Activated CD8-positive, alpha-beta T cell treated with anti-CD3 and anti-CD28 coated beads, Interleukin-2, amount 10 ng/mL, durations not matched to agents 7 days and 5 days (primary cell): ENCODE data around the gene UBR3. TPM values are rescaled to one million over a fixed set of nuclear protein-coding genes. Genes with fewer than 3 reads are reported as not detected.
A peak's percentile ranks its signal among the peaks of the same experiment; 100 is the strongest.
"Not testable (repeated sequence)": the region's sequence is repeated elsewhere in the genome, so short reads cannot be mapped to it uniquely, and the experiment has no call there.

Experiments used
- ATAC-seq: fragments of 150-1000 bp; cut with Tn5 transposase; one replicate; pipeline ENCODE4 v1.10.0; 2021; ENCODE audit warnings: moderate library complexity
- CTCF ChIA-PET: fragments of 350-600 bp; sonication (Branson Sonifier 250); formaldehyde crosslinking; loops from one replicate; lab custom pipeline; 2021; ENCODE audit warnings: antibody characterized with exemption; lab: Charles Lee
- POLR2A ChIA-PET: fragments of 350-600 bp; sonication (Branson Sonifier 250); formaldehyde crosslinking; loops from one replicate; lab custom pipeline; 2021; ENCODE audit warnings: antibody characterized with exemption; lab: Charles Lee
- DNase-seq: peaks from one replicate; pipeline ENCODE4 v3.0.0-alpha.2; 2020
- H3K27ac Mint-ChIP-seq: one replicate; pipeline ENCODE4 v1.8.0; 2021; ENCODE audit warnings: mild to moderate bottlenecking, mixed read lengths
- H3K27me3 Mint-ChIP-seq: one replicate; pipeline ENCODE4 v1.8.0; 2021; ENCODE audit warnings: low read depth, mixed read lengths
- H3K36me3 Mint-ChIP-seq: one replicate; pipeline ENCODE4 v1.8.0; 2021; ENCODE audit warnings: low read depth, mixed read lengths
- H3K4me1 Mint-ChIP-seq: one replicate; pipeline ENCODE4 v1.8.0; 2021; ENCODE audit warnings: low read depth, mixed read lengths
- H3K4me3 Mint-ChIP-seq: one replicate; pipeline ENCODE4 v1.8.0; 2021; ENCODE audit warnings: mild to moderate bottlenecking, mixed read lengths
- H3K9me3 Mint-ChIP-seq: one replicate; pipeline ENCODE4 v1.8.0; 2022; ENCODE audit warnings: mixed read lengths; ENCODE audit not compliant: insufficient read depth
- total RNA-seq, 2 experiments: library from RNA; stranded (reverse); gene quantifications; one replicate each; pipeline ENCODE4 v1.2.3, GENCODE V29; 2021

UBR3 gene
- total RNA-seq, 2 experiments from 2014 or later: 20.8 to 21.5 TPM

- peak within 1 kb of the TSS; percentile 83 for H3K27ac Mint-ChIP-seq
These were observed 28.3 kb upstream of the UBR3 start, which contains the start of gene SSB for GRCh38 chr2:169798718-169799592. TSS of gene SSB (plus strand) at chr2:169798871. CDS start at chr2:169800961, 2,090 bp downstream.

GRCh38 chr2:169803480-169803879 lies 23.8 kb upstream of the UBR3 start:
- ChIA-PET CTCF (interaction anchor here (2.6 kb wide), 1 partner anchor 21 kb away, joined by 11 read pairs; the partner anchor contains the start of gene METTL5), POLR2A (interaction anchor here (0.6 to 1.4 kb wide), 3 partner anchors 24 to 219 kb away, joined by 3 to 4 read pairs (median 3); partner anchors contain the start of gene UBR3)
- H3K4me3 Mint-ChIP-seq: no peak overlapping the region
- ATAC-seq (no peak), DNase-seq (no peak)
- H3K27me3 Mint-ChIP-seq: no peaks in the 10 kb centered on the region
- H3K27ac Mint-ChIP-seq: no peak overlapping the region
- no peaks in the 10 kb centered on the region for H3K9me3 Mint-ChIP-seq
- peaks cover 19% of the 10 kb centered on the region for H3K4me1 Mint-ChIP-seq
- peaks cover 41% of the 10 kb centered on the region for H3K36me3 Mint-ChIP-seq

More at GRCh38 chr2:169798718-169799592, 28.3 kb upstream of the UBR3 start, which contains the start of gene SSB:
- DNase-seq: peak; percentile 97
- Mint-ChIP-seq H3K9me3 (no peaks in the 10 kb centered on the region), H3K4me1 (peaks cover 25% of the 10 kb centered on the region), H3K4me3 (peak within 1 kb of the TSS; percentile 80), H3K27me3 (peaks cover 3% of the 10 kb centered on the region), H3K36me3 (peaks cover 17% of the 10 kb centered on the region)
- ChIA-PET POLR2A (interaction anchor here (0.7 to 2.5 kb wide), 2 partner anchors 29 to 214 kb away, joined by 4 to 19 read pairs; partner anchors contain the start of gene UBR3), CTCF (interaction anchor here (2.9 kb wide), 1 partner anchor 25 kb away, joined by 13 read pairs; no protein-coding TSS in a partner anchor)
- peak; percentile 97 for ATAC-seq

GRCh38 chr2:169806586-169806985 lies 20.7 kb upstream of the UBR3 start:
- Mint-ChIP-seq H3K36me3 (peaks cover 48% of the 10 kb centered on the region), H3K9me3 (no peaks in the 10 kb centered on the region), H3K4me3 (no peak overlapping the region), H3K27ac (no peak overlapping the region), H3K4me1 (peaks cover 10% of the 10 kb centered on the region), H3K27me3 (no peaks in the 10 kb centered on the region)
- CTCF ChIA-PET: interaction anchor here (0.6 kb wide), 1 partner anchor 207 kb away, joined by 3 read pairs; no protein-coding TSS in a partner anchor
- ATAC-seq (no peak), DNase-seq (no peak)
- POLR2A ChIA-PET: no interaction called here

- CTCF ChIA-PET: interaction anchor here (1.3 to 1.7 kb wide), 3 partner anchors 11 to 19 kb away, joined by 4 to 8 read pairs (median 4); partner anchors contain the start of genes METTL5 and UBR3
- ATAC-seq: no peak
- peaks cover 50% of the 10 kb centered on the region for H3K36me3 Mint-ChIP-seq
- no peaks in the 10 kb centered on the region for H3K27me3 Mint-ChIP-seq
- no peak overlapping the region for H3K4me3 Mint-ChIP-seq
- no peak overlapping the region for H3K27ac Mint-ChIP-seq
- H3K4me1 Mint-ChIP-seq: no peaks in the 10 kb centered on the region
- no peaks in the 10 kb centered on the region for H3K9me3 Mint-ChIP-seq
- POLR2A ChIA-PET: interaction anchor here (1.4 kb wide), 1 partner anchor 17 kb away, joined by 4 read pairs; the partner anchor contains the start of gene METTL5
- no peak for DNase-seq
These were observed 19.0 kb upstream of the UBR3 start for GRCh38 chr2:169808221-169808620.

- ChIA-PET POLR2A (interaction anchor here (0.8 kb wide), 1 partner anchor 8 kb away, joined by 4 read pairs; the partner anchor contains the start of gene METTL5), CTCF (interaction anchor here (1.4 to 5.3 kb wide), 2 partner anchors 9 to 113 kb away, joined by 3 to 33 read pairs; partner anchors contain the start of gene METTL5)
- no peaks in the 10 kb centered on the region for H3K9me3 Mint-ChIP-seq
- no peak overlapping the region for H3K4me3 Mint-ChIP-seq
- H3K36me3 Mint-ChIP-seq: peaks cover 65% of the 10 kb centered on the region
- H3K4me1 Mint-ChIP-seq: peaks cover 15% of the 10 kb centered on the region
- H3K27ac Mint-ChIP-seq: no peak overlapping the region
- H3K27me3 Mint-ChIP-seq: no peaks in the 10 kb centered on the region
- ATAC-seq: no peak
- DNase-seq: no peak
These were observed 11.4 kb upstream of the UBR3 start for GRCh38 chr2:169815849-169816248.

GRCh38 chr2:169816961-169817360 lies 10.3 kb upstream of the UBR3 start:
- DNase-seq, ATAC-seq, POLR2A ChIA-PET, H3K9me3 Mint-ChIP-seq, H3K27me3 Mint-ChIP-seq, H3K4me3 Mint-ChIP-seq, H3K27ac Mint-ChIP-seq: not testable (repeated sequence)
- Mint-ChIP-seq H3K4me1 (peaks cover 22% of the 10 kb centered on the region), H3K36me3 (peaks cover 65% of the 10 kb centered on the region)
- CTCF ChIA-PET: interaction anchor here (1.4 to 5.3 kb wide), 2 partner anchors 8 to 112 kb away, joined by 3 to 33 read pairs; partner anchors contain the start of gene METTL5

- DNase-seq, H3K27me3 Mint-ChIP-seq, ATAC-seq, H3K4me3 Mint-ChIP-seq, POLR2A ChIA-PET, H3K9me3 Mint-ChIP-seq, H3K27ac Mint-ChIP-seq: not testable (repeated sequence)
- H3K4me1 Mint-ChIP-seq: peaks cover 26% of the 10 kb centered on the region
- CTCF ChIA-PET: interaction anchor here (1.4 kb wide), 1 partner anchor 111 kb away, joined by 3 read pairs; no protein-coding TSS in a partner anchor
- H3K36me3 Mint-ChIP-seq: peaks cover 62% of the 10 kb centered on the region
These were observed 9.9 kb upstream of the UBR3 start for GRCh38 chr2:169817369-169817768.

- Mint-ChIP-seq H3K4me3 (no peak overlapping the region), H3K4me1 (peaks cover 34% of the 10 kb centered on the region), H3K36me3 (peaks cover 66% of the 10 kb centered on the region), H3K27ac (no peak overlapping the region), H3K9me3 (no peaks in the 10 kb centered on the region), H3K27me3 (no peaks in the 10 kb centered on the region)
- POLR2A ChIA-PET: no interaction called here
- CTCF ChIA-PET: interaction anchor here (1.6 to 2.0 kb wide), 2 partner anchors 10 kb away, joined by 4 to 8 read pairs; partner anchors contain the start of gene UBR3
- DNase-seq: no peak
- ATAC-seq: no peak
These were observed 9.0 kb upstream of the UBR3 start for GRCh38 chr2:169818241-169818640.

GRCh38 chr2:169819106-169819505 lies 8.1 kb upstream of the UBR3 start:
- ChIA-PET POLR2A (no interaction called here), CTCF (interaction anchor here (1.6 to 2.0 kb wide), 2 partner anchors 9 to 10 kb away, joined by 4 to 8 read pairs; partner anchors contain the start of gene UBR3)
- Mint-ChIP-seq H3K27ac (no peak overlapping the region), H3K27me3 (no peaks in the 10 kb centered on the region), H3K4me1 (peaks cover 42% of the 10 kb centered on the region), H3K9me3 (no peaks in the 10 kb centered on the region), H3K36me3 (peaks cover 67% of the 10 kb centered on the region), H3K4me3 (no peak overlapping the region)
- ATAC-seq (no peak), DNase-seq (no peak)

- not testable (repeated sequence) for DNase-seq, H3K4me3 Mint-ChIP-seq, H3K9me3 Mint-ChIP-seq, H3K27me3 Mint-ChIP-seq, ATAC-seq
- CTCF ChIA-PET: interaction anchor here (1.6 kb wide), 1 partner anchor 11 kb away, joined by 4 read pairs; no protein-coding TSS in a partner anchor
- H3K4me1 Mint-ChIP-seq: peaks cover 46% of the 10 kb centered on the region
- peak overlapping the region; percentile 28 for H3K27ac Mint-ChIP-seq
- H3K36me3 Mint-ChIP-seq: peaks cover 66% of the 10 kb centered on the region
- POLR2A ChIA-PET: interaction anchor here (0.6 kb wide), 1 partner anchor 20 kb away, joined by 3 read pairs; no protein-coding TSS in a partner anchor
These were observed 7.2 kb upstream of the UBR3 start for GRCh38 chr2:169820101-169820500.

GRCh38 chr2:169822036-169822435 lies 5.2 kb upstream of the UBR3 start:
- no peaks in the 10 kb centered on the region for H3K27me3 Mint-ChIP-seq
- H3K36me3 Mint-ChIP-seq: peaks cover 47% of the 10 kb centered on the region
- ATAC-seq (no peak), DNase-seq (no peak)
- H3K4me3 Mint-ChIP-seq: no peak overlapping the region
- ChIA-PET CTCF (interaction anchor here (1.4 kb wide), 1 partner anchor 11 kb away, joined by 3 read pairs; no protein-coding TSS in a partner anchor), POLR2A (no interaction called here)
- H3K9me3 Mint-ChIP-seq: no peaks in the 10 kb centered on the region
- no peak overlapping the region for H3K27ac Mint-ChIP-seq
- peaks cover 48% of the 10 kb centered on the region for H3K4me1 Mint-ChIP-seq
